ENCODE measurements around the gene TM4SF18.

The TM4SF18 gene

GRCh38 chr3:149273096-149273751, 60.2 kb downstream of the TM4SF18 start:
- TF ChIP-seq GATA3 (IDR thresholded peaks at IDR 0.05; ENCODE audit: low read depth, low read length) (no peak), GATA2 (IDR thresholded peaks at IDR 0.05; ENCODE audit: low read depth, low read length) (no peak)

GRCh38 chr3:149271669-149272068, 61.8 kb downstream of the TM4SF18 start:
- no peak for TF ChIP-seq GATA2 (IDR thresholded peaks at IDR 0.05; ENCODE audit: low read depth, low read length)

GRCh38 chr3:149270180-149270579, 63.3 kb downstream of the TM4SF18 start:
- TF ChIP-seq GATA3 (IDR thresholded peaks at IDR 0.05; ENCODE audit: low read depth, low read length) (no peak), GATA2 (IDR thresholded peaks at IDR 0.05; ENCODE audit: low read depth, low read length) (no peak)

- TF ChIP-seq GATA3 (IDR thresholded peaks at IDR 0.05; ENCODE audit: low read depth, low read length) = no peak
- no peak for TF ChIP-seq GATA2 (IDR thresholded peaks at IDR 0.05; ENCODE audit: low read depth, low read length)
Observed at GRCh38 chr3:149269687-149270086, 63.7 kb downstream of the TM4SF18 start.
